Astrocyte (in vitro differentiated cells and primary cell): ENCODE measurements around the gene C1orf159. TPM values are rescaled to one million over a fixed set of nuclear protein-coding genes. Genes with fewer than 3 reads are reported as not detected.

Source experiments
- DNase-seq: peaks from one replicate; pipeline ENCODE4 v3.0.0-alpha.2; 2010; ENCODE audit warnings: low read depth
- FAIRE-seq: peaks from 2 replicates; lab custom pipeline; 2011; peaks lifted over from hg19 to GRCh38; lab: Jason Lieb, UNC
- H2AFZ ChIP-seq: 2 replicates; pipeline ENCODE4 v1.6.0; 2012; ENCODE audit warnings: low read depth, low read length, inconsistent platforms
- H3K27ac ChIP-seq: 2 replicates; pipeline ENCODE4 v1.5.1; 2011; ENCODE audit warnings: low read depth, low read length, inconsistent platforms
- H3K27me3 ChIP-seq: 2 replicates; pipeline ENCODE4 v1.6.0; 2011; ENCODE audit warnings: low read length, inconsistent platforms; ENCODE audit not compliant: insufficient read depth
- H3K36me3 ChIP-seq: 2 replicates; pipeline ENCODE4 v1.5.1; 2011; ENCODE audit warnings: low read length, inconsistent platforms; ENCODE audit not compliant: insufficient read depth
- H3K4me1 ChIP-seq: 2 replicates; pipeline ENCODE4 v1.5.1; 2011; ENCODE audit warnings: low read length, inconsistent platforms; ENCODE audit not compliant: insufficient read depth
- H3K4me2 ChIP-seq: 2 replicates; pipeline ENCODE4 v1.6.0; 2012; ENCODE audit warnings: low read length, inconsistent platforms
- H3K4me3 ChIP-seq: 2 replicates; pipeline ENCODE4 v1.5.1; 2011; ENCODE audit warnings: low read depth, mild to moderate bottlenecking, low read length, inconsistent platforms; ENCODE audit not compliant: insufficient read depth
- H3K79me2 ChIP-seq: 2 replicates; pipeline ENCODE4 v1.6.0; 2012; ENCODE audit warnings: mild to moderate bottlenecking, low read length, inconsistent platforms; ENCODE audit not compliant: insufficient read depth
- H3K9ac ChIP-seq: 2 replicates; pipeline ENCODE4 v1.6.0; 2012; ENCODE audit warnings: mild to moderate bottlenecking, low read length, inconsistent platforms
- H3K9me3 ChIP-seq: 2 replicates; pipeline ENCODE4 v1.5.1; 2012; ENCODE audit warnings: low read depth, mild to moderate bottlenecking, low read length, inconsistent platforms; ENCODE audit not compliant: insufficient read depth
- H4K20me1 ChIP-seq: 2 replicates; pipeline ENCODE4 v1.6.0; 2012; ENCODE audit warnings: low read length, inconsistent platforms; ENCODE audit not compliant: insufficient read depth
- H3K27ac Mint-ChIP-seq: one replicate; pipeline ENCODE4 v1.8.0; 2021; ENCODE audit warnings: mild to moderate bottlenecking, mixed read lengths; ENCODE audit not compliant: unreplicated experiment
- H3K27me3 Mint-ChIP-seq: one replicate; pipeline ENCODE4 v1.8.0; 2021; ENCODE audit warnings: low read depth, mixed read lengths; ENCODE audit not compliant: unreplicated experiment
- H3K36me3 Mint-ChIP-seq: one replicate; pipeline ENCODE4 v1.8.0; 2021; ENCODE audit warnings: low read depth, mixed read lengths; ENCODE audit not compliant: unreplicated experiment
- H3K4me1 Mint-ChIP-seq: one replicate; pipeline ENCODE4 v1.8.0; 2021; ENCODE audit warnings: low read depth, mixed read lengths; ENCODE audit not compliant: unreplicated experiment
- H3K4me3 Mint-ChIP-seq: one replicate; pipeline ENCODE4 v1.8.0; 2021; ENCODE audit warnings: mild to moderate bottlenecking, moderate library complexity, mixed read lengths; ENCODE audit not compliant: unreplicated experiment
- H3K9me3 Mint-ChIP-seq: one replicate; pipeline ENCODE4 v1.8.0; 2021; ENCODE audit warnings: mild to moderate bottlenecking, mixed read lengths; ENCODE audit not compliant: unreplicated experiment
- EZH2 ChIP-seq: IDR thresholded peaks from 2 replicates; pipeline ENCODE4 v1.6.1; 2012; ENCODE audit warnings: mild to moderate bottlenecking, low read length, inconsistent platforms; ENCODE audit not compliant: insufficient read depth
- total RNA-seq: library from RNA; stranded (reverse); gene quantifications from 2 replicates; pipeline ENCODE4 v1.2.1, GENCODE V29; 2021
- TF ChIP-seq, protein P1 (sequence below): IDR thresholded peaks from 2 replicates; pipeline ENCODE4 v1.5.1; 2011; ENCODE audit warnings: low read depth, mild to moderate bottlenecking, inconsistent platforms, low read length, moderate library complexity; ENCODE audit not compliant: insufficient read depth

C1orf159 gene
- total RNA-seq, 1 donor from 2014 or later, result 13.9 TPM

DNA sequence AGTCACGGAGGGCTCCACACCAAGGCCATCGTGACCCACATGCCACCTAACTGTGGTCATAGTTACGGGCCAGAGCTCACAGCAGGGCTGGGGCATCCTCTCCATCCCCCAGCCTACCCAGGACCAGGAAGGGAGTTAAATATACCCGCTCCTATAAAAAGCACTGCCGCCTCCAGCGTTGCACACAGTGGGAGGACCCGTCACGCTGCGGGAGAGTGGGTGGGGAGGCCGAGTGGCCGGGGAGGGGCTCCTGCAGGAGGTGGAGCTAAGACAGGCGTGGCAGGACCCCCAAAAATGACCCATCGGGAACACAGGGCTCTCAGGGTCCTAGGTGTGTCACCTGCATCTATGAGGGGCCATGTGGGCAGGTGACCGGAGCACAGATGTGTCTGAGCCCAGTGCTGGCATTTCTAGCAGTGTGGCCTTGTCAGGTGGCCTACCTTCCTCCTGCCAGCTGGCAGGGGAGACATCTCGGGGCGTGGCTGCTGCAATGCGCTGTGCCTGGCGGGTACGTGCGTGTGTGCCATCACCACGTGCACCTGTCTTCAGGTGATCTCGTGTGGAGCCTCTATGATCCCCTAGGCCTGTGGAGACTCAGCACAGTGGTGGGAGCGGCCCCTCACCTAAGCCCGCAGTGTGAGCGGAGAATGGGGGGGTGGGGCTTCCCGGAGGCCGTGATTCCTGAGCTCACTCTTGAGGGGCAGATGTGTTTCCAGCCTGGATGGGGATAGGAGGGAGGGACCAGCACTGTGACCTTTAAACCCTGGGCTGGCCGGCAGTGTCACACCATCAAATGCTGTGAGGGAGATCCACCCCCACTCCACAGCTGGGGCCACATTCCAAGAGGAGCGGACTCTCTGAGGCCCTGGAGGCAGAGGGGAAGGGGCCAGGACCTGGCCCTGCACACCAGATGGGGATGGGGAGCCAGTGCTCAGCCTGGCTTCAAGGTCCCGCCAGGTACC is 78.2 kb downstream of the C1orf159 start:
- FAIRE-seq, result no peak
- no peak overlapping the region for H3K9ac ChIP-seq
- H3K36me3 ChIP-seq, result no peaks in the 10 kb centered on the region
- H2AFZ ChIP-seq, result no peak overlapping the region
- no peaks in the 10 kb centered on the region for H3K9me3 ChIP-seq
- H3K4me3 Mint-ChIP-seq, result no peak overlapping the region
- H3K4me3 ChIP-seq, result no peak overlapping the region
- no peak for DNase-seq
- H3K9me3 Mint-ChIP-seq, result no peaks in the 10 kb centered on the region
- peaks cover 11% of the 10 kb centered on the region for H3K36me3 Mint-ChIP-seq
- H4K20me1 ChIP-seq, result peaks cover 86% of the 10 kb centered on the region
- H3K4me2 ChIP-seq, result no peak overlapping the region
- H3K27me3 ChIP-seq, result no peaks in the 10 kb centered on the region
- H3K79me2 ChIP-seq, result peaks cover 13% of the 10 kb centered on the region
- TF ChIP-seq, protein P1, sequence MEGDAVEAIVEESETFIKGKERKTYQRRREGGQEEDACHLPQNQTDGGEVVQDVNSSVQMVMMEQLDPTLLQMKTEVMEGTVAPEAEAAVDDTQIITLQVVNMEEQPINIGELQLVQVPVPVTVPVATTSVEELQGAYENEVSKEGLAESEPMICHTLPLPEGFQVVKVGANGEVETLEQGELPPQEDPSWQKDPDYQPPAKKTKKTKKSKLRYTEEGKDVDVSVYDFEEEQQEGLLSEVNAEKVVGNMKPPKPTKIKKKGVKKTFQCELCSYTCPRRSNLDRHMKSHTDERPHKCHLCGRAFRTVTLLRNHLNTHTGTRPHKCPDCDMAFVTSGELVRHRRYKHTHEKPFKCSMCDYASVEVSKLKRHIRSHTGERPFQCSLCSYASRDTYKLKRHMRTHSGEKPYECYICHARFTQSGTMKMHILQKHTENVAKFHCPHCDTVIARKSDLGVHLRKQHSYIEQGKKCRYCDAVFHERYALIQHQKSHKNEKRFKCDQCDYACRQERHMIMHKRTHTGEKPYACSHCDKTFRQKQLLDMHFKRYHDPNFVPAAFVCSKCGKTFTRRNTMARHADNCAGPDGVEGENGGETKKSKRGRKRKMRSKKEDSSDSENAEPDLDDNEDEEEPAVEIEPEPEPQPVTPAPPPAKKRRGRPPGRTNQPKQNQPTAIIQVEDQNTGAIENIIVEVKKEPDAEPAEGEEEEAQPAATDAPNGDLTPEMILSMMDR, result no peak
- TF ChIP-seq EZH2, result no peak
- H3K27ac Mint-ChIP-seq, result no peak overlapping the region
- no peak overlapping the region for H3K27ac ChIP-seq
- H3K4me1 Mint-ChIP-seq, result peaks cover 9% of the 10 kb centered on the region
- H3K27me3 Mint-ChIP-seq, result no peaks in the 10 kb centered on the region
- peaks cover 9% of the 10 kb centered on the region for H3K4me1 ChIP-seq

DNA sequence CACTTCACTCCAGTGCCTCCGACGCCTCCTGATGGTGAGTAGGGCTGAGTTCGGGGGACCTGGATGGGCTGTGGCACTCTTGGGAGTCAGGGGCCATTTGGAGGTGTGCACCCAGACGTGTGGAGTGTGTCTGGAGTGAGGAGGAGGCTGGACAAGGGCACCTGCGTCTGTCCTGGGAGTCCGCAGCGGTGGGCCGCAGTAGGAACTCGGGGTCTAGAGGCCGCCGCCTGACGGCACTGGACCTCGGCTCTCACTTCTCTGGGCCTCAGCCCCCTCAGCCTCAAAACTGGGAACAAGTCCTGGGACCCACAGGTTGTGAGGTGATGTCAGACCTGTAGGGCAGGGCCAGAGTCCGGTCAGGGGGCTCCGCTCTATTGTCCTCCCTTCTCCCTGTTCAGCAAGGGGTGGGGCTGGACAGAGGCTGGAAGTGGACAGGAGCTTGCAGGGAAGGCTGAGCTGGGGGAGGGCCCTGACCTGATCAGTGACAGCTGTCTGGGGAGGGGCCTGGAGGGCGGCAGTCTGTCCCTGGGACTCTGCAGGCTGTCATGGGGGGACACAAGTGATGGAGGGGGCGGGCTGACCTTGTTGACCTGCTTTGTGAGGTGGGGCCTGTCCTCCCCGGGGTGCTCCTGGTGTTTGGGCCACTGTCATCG is 80.5 kb downstream of the C1orf159 start:
- Mint-ChIP-seq H3K27me3 (no peaks in the 10 kb centered on the region), H3K36me3 (peaks cover 11% of the 10 kb centered on the region), H3K4me3 (no peak overlapping the region), H3K27ac (no peak overlapping the region), H3K4me1 (peaks cover 18% of the 10 kb centered on the region), H3K9me3 (no peaks in the 10 kb centered on the region)
- Histone ChIP-seq H3K79me2 (peaks cover 6% of the 10 kb centered on the region), H3K4me2 (no peak overlapping the region), H3K4me3 (no peak overlapping the region), H3K27me3 (no peaks in the 10 kb centered on the region), H2AFZ (no peak overlapping the region), H3K36me3 (no peaks in the 10 kb centered on the region), H4K20me1 (peaks cover 92% of the 10 kb centered on the region), H3K4me1 (peaks cover 11% of the 10 kb centered on the region), H3K9me3 (no peaks in the 10 kb centered on the region), H3K27ac (no peak overlapping the region), H3K9ac (no peak overlapping the region)
- no peak for FAIRE-seq
- DNase-seq, result no peak
- TF ChIP-seq EZH2, result no peak
- TF ChIP-seq, protein P1, result no peak
